ENCODE data around the gene NCOR2.

NCOR2 gene

GRCh38 chr12:124553862-124554428, 13.5 kb downstream of the NCOR2 start:
- H3K4me1 Mint-ChIP-seq: peaks cover 73% of the 10 kb centered on the region
- peaks cover 6% of the 10 kb centered on the region for H3K36me3 Mint-ChIP-seq (ENCODE audit: low read depth)
- no peak overlapping the region for H3K4me3 Mint-ChIP-seq
- peak overlapping the region; percentile 48 for H3K27ac Mint-ChIP-seq
- no peaks in the 10 kb centered on the region for H3K27me3 Mint-ChIP-seq (ENCODE audit: low read depth, poor library complexity)
- no peaks in the 10 kb centered on the region for H3K9me3 Mint-ChIP-seq
- TF ChIP-seq, protein P1, sequence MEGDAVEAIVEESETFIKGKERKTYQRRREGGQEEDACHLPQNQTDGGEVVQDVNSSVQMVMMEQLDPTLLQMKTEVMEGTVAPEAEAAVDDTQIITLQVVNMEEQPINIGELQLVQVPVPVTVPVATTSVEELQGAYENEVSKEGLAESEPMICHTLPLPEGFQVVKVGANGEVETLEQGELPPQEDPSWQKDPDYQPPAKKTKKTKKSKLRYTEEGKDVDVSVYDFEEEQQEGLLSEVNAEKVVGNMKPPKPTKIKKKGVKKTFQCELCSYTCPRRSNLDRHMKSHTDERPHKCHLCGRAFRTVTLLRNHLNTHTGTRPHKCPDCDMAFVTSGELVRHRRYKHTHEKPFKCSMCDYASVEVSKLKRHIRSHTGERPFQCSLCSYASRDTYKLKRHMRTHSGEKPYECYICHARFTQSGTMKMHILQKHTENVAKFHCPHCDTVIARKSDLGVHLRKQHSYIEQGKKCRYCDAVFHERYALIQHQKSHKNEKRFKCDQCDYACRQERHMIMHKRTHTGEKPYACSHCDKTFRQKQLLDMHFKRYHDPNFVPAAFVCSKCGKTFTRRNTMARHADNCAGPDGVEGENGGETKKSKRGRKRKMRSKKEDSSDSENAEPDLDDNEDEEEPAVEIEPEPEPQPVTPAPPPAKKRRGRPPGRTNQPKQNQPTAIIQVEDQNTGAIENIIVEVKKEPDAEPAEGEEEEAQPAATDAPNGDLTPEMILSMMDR (IDR thresholded peaks at IDR 0.05): no peak
- DNase-seq: no peak

DNA sequence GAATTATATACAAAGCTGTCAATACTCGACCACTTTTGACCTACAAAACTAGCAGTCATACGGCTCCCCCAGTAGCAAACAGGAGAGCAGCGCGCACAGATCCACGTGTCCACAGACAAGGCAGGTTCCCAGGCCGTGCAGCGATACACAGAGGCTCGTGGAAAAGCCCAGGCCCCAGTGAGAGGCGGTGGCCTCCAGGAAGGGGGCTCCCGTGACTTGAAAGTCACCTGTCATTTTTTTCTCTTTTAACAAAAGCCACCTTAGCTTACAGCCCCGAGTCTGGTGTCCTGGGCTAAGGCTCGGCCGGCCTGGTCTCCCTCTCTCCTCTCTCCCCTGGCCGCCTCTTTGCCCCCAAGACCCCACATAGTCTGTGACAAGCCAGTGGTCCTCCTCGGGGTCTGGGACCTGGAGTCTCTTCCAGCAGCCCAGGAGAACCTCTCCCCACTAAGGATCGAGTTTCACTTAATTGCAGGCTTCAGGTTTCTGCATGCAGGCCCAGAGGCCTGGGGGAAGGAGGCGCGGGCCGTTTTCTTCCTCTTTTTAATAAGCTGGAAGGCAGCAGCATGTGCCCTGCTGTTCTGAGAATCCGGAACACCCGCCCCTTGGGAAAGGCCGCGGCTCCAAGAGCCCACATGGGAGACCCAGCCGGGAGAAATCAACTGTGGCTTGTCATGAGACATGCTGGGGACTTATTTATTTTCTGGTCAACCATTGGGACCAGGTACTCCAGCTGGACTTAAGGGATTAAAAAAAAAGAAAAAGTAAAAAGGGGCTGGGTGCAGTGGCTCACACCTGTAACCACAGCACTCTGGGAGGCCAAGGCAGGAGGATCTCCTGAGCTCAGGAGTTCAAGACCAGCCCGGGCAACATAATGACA, 15.9 kb downstream of the NCOR2 start:
- Mint-ChIP-seq H3K9me3 (no peaks in the 10 kb centered on the region), H3K27ac (peak overlapping the region; percentile 98), H3K36me3 (ENCODE audit: low read depth) (peaks cover 15% of the 10 kb centered on the region), H3K4me1 (peaks cover 67% of the 10 kb centered on the region), H3K4me3 (peak overlapping the region; percentile 72), H3K27me3 (ENCODE audit: low read depth, poor library complexity) (no peaks in the 10 kb centered on the region)
- TF ChIP-seq, protein P1 (IDR thresholded peaks at IDR 0.05): no peak
- DNase-seq: peak; percentile 74

DNA sequence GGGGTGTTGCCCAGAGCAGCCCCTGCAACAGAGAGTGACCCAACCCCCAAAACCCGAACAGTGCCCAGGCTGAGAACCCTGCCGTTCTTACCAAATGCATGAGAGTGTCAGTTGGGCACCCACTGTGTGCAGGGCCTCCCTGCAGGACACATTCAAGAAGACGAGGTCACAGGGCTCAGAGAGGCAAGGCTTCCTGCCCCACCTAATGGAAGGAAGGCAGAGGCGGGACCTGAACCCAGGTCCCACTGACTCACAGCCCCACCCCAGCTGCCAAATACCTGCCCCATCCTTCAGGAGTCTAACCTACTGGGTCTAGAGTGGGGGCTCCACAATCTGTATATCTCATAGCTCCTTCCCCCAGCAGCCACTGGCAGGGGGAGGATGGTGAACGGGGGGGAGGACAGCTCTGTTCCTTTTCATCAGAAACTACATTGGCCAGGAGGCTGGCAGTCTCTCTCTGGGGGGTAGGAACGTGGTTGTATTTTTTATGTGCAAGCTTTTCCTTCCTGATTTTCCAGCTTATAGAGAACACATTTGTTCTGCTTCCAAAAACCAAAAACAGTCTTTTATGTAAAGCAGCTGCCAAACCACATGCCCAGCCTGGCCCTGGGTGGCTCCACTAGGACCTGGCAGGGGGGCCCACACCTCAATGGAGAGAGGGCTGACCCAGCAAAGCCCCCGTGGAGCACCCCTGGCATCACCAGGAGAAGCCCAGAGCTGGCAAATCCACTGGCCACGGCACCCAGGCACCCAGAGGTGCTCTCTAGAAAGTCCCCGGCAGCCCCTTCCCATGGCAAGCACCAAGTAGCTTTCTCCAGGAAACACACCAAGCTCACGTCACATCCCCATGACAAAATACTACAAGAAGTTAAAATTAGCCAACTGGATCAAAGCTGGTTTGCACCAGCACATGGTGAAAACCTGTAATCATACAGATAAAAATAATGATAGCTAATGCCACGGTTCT, 17.0 kb downstream of the NCOR2 start:
- Mint-ChIP-seq H3K4me3 (peak overlapping the region; percentile 0), H3K9me3 (no peaks in the 10 kb centered on the region), H3K27me3 (ENCODE audit: low read depth, poor library complexity) (no peaks in the 10 kb centered on the region), H3K27ac (no peak overlapping the region), H3K4me1 (peaks cover 67% of the 10 kb centered on the region), H3K36me3 (ENCODE audit: low read depth) (peaks cover 15% of the 10 kb centered on the region)
- DNase-seq: no peak
- TF ChIP-seq, protein P1 (IDR thresholded peaks at IDR 0.05): no peak

- Mint-ChIP-seq H3K4me1 (peaks cover 74% of the 10 kb centered on the region), H3K4me3 (no peak overlapping the region), H3K9me3 (no peaks in the 10 kb centered on the region), H3K27ac (no peak overlapping the region), H3K36me3 (ENCODE audit: low read depth) (peaks cover 15% of the 10 kb centered on the region), H3K27me3 (ENCODE audit: low read depth, poor library complexity) (no peaks in the 10 kb centered on the region)
- TF ChIP-seq, protein P1 (IDR thresholded peaks at IDR 0.05): no peak
- DNase-seq: no peak
Measured at GRCh38 chr12:124549629-124550028, 17.8 kb downstream of the NCOR2 start.

- no peaks in the 10 kb centered on the region for H3K27me3 Mint-ChIP-seq (ENCODE audit: low read depth, poor library complexity)
- TF ChIP-seq, protein P1 (IDR thresholded peaks at IDR 0.05): no peak
- H3K27ac Mint-ChIP-seq: no peak overlapping the region
- peaks cover 82% of the 10 kb centered on the region for H3K4me1 Mint-ChIP-seq
- H3K9me3 Mint-ChIP-seq: no peaks in the 10 kb centered on the region
- no peak overlapping the region for H3K4me3 Mint-ChIP-seq
- H3K36me3 Mint-ChIP-seq (ENCODE audit: low read depth): peaks cover 15% of the 10 kb centered on the region
- no peak for DNase-seq
Measured at GRCh38 chr12:124548854-124549378, 18.5 kb downstream of the NCOR2 start.

All from nephron progenitor cell (in vitro differentiated cells).